ENCODE results near the gene ENSA. TPM values are rescaled to one million over a fixed set of nuclear protein-coding genes. Genes with fewer than 3 reads are reported as not detected.
A peak's percentile ranks its signal among the peaks of the same experiment; 100 is the strongest.
"Not testable (repeated sequence)": the region's sequence is repeated elsewhere in the genome, so short reads cannot be mapped to it uniquely, and the experiment has no call there.

Gene ENSA
- total RNA-seq, 2 donors from 2014 or later: 152 to 173 TPM

DNA sequence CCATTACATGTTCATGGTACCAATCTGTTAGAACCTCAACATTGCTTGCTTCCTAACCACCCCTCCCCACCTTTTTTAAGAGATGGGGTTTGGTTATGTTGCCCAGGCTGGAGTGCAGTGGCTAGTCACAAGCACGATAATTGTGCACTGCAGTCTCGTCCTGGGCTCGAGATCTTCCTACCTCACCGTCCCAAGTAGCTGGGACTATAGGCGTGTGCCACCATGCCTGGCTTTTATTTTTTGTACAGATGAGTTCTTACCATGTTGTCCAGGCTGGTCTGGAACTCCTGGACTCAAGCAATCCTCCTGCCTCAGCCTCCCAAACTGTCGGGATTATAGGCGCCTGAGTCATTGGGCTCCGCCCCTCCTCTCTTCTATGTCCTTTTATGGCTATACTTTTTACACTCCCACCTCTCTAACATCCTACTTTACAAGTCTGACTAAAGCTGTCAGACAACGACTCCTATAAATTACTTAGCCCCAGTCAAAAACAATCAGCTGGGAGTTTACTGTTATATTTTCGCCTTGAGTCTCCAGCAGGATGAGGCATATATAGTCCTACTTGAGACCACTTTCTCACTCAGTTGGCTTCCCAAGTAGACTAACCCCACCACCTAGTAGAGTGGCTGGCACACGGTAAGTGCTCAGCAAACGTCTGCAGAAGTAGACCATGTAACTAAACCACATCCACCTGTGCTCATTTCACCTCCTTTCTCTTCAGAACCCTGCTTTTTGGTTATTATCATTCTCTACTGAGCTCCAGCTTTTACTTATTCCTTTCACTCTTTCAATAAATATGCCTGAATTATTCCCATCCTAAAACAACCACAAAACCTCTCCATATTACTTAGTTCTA lies 13.8 kb downstream of the ENSA start:
- no peaks in the 10 kb centered on the region for H3K27me3 Mint-ChIP-seq
- ATAC-seq (no peak), DNase-seq (no peak)
- peaks cover 2% of the 10 kb centered on the region for H3K36me3 Mint-ChIP-seq (ENCODE audit: low read depth)
- peak overlapping the region; percentile 54 for H3K4me3 Mint-ChIP-seq
- no peaks in the 10 kb centered on the region for H3K9me3 ChIP-seq (ENCODE audit: control insufficient read depth, low read length, poor library complexity, severe bottlenecking)
- H3K4me1 Mint-ChIP-seq: peaks cover 58% of the 10 kb centered on the region
- peak overlapping the region; percentile 93 for H3K27ac Mint-ChIP-seq

DNA sequence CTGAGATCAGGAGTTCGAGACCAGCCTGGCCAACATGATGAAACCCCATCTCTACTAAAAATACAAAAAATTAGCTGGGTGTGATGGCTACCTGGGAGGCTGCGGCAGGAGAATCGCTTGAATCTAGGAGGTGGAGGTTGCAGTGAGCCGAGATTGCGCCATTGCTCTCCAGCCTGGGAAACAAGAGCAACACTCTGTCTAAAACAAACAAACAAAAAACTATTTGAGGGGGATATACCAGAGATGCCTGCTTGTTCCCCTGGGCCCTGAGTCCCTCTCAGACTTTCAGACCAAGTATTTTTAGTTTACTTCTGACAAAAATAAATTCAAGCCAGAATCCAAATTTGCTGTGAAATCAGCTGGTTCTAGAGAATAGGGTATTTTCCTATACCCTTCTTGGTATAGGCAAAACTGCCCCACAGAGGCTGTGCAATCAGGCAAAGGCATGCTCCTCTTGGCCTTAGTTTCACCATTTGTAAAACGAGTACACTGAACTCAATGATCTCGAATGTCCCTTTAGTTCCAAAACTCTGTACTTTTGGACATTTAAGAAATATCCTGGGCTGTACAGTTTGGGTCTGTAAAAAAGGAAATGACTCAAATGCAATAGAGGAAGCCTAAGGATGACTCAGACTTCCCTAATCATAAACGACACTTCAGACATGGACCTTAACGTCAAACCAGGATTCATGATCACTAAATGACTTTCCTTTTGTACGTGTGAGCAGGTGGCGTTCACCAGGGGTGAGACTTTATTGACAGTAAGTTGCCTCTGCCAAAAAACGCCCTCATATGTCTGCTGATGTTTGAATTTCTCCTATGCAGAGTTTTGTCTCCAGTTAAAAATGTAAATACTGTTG lies 16.1 kb downstream of the ENSA start:
- Mint-ChIP-seq H3K4me1 (peaks cover 47% of the 10 kb centered on the region), H3K27me3 (no peaks in the 10 kb centered on the region), H3K4me3 (peak overlapping the region; percentile 75), H3K27ac (peak overlapping the region; percentile 99), H3K36me3 (ENCODE audit: low read depth) (no peaks in the 10 kb centered on the region)
- DNase-seq (peak in 1 of 3 donors; percentile 38), ATAC-seq (peak; percentile 15)
- H3K9me3 ChIP-seq (ENCODE audit: control insufficient read depth, low read length, poor library complexity, severe bottlenecking): no peaks in the 10 kb centered on the region

DNA sequence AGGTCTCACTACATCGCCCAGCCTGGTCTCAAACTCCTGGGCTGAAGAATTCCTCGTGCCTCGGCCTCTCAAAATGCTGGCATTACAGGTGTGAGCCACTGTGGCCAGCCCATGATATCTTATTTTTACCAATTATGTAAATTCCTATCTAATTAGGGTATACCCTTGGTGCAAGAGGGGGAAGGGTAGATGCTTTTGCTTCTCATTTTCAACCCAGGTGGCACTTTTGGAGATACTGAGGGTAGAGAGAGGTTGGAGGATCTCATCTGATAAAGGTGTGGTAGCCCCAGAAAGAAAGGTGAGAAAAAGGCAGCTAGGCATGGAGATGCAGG lies 17.4 kb downstream of the ENSA start:
- Mint-ChIP-seq H3K27ac (peak overlapping the region; percentile 99), H3K4me1 (peaks cover 45% of the 10 kb centered on the region), H3K27me3 (no peaks in the 10 kb centered on the region), H3K36me3 (ENCODE audit: low read depth) (no peaks in the 10 kb centered on the region), H3K4me3 (peak overlapping the region; percentile 59)
- ATAC-seq (no peak), DNase-seq (no peak)
- H3K9me3 ChIP-seq (ENCODE audit: control insufficient read depth, low read length, poor library complexity, severe bottlenecking): no peaks in the 10 kb centered on the region

DNA sequence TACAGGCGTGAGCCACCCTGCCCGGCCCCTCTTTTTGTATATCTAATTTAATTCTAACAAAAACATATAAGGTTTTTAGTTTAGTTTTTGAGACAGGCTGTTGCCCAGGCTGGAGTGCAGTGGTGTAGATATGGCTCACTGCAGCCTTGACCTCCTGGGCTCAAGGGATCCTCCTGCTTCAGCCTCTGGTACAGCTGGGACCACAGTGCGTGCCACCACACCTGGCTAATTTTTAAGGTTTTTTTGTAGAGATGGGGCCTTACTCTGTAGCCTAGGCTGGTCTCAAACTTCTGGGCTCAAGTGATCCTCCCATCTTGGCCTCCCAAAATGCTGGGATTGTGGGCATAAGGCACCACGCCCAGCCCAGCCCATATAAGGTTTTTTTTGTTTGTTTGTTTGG lies 18.8 kb downstream of the ENSA start:
- no peak overlapping the region for H3K4me3 Mint-ChIP-seq
- H3K27me3 Mint-ChIP-seq: no peaks in the 10 kb centered on the region
- DNase-seq: no peak
- ATAC-seq: no peak
- peaks cover 34% of the 10 kb centered on the region for H3K4me1 Mint-ChIP-seq
- peak overlapping the region; percentile 99 for H3K27ac Mint-ChIP-seq
- H3K36me3 Mint-ChIP-seq (ENCODE audit: low read depth): no peaks in the 10 kb centered on the region
- H3K9me3 ChIP-seq (ENCODE audit: control insufficient read depth, low read length, poor library complexity, severe bottlenecking): no peaks in the 10 kb centered on the region

DNA sequence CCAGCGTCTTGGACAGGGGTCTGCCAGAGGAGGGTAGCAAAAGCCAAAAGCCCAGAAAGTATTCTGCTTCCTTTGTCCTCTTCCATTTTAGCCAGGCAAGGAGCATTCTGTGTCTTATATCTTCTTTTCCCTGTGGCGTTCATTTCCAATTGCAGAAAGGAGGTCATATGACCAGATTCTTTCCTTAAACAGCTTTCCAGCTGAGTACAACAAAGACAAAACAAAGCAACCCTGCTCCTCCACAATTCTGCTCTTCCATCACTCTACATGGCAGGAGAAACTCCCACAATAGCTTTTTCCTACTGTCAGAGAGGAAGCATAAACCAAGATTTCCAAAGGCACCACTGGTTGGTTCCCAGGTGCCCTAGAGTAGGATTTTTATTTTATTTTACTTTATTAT lies 19.7 kb downstream of the ENSA start:
- DNase-seq (no peak), ATAC-seq (no peak)
- no peak overlapping the region for H3K4me3 Mint-ChIP-seq
- H3K36me3 Mint-ChIP-seq (ENCODE audit: low read depth): no peaks in the 10 kb centered on the region
- H3K27me3 Mint-ChIP-seq: no peaks in the 10 kb centered on the region
- peak overlapping the region; percentile 99 for H3K27ac Mint-ChIP-seq
- H3K4me1 Mint-ChIP-seq: peaks cover 26% of the 10 kb centered on the region
- no peaks in the 10 kb centered on the region for H3K9me3 ChIP-seq (ENCODE audit: control insufficient read depth, low read length, poor library complexity, severe bottlenecking)

DNA sequence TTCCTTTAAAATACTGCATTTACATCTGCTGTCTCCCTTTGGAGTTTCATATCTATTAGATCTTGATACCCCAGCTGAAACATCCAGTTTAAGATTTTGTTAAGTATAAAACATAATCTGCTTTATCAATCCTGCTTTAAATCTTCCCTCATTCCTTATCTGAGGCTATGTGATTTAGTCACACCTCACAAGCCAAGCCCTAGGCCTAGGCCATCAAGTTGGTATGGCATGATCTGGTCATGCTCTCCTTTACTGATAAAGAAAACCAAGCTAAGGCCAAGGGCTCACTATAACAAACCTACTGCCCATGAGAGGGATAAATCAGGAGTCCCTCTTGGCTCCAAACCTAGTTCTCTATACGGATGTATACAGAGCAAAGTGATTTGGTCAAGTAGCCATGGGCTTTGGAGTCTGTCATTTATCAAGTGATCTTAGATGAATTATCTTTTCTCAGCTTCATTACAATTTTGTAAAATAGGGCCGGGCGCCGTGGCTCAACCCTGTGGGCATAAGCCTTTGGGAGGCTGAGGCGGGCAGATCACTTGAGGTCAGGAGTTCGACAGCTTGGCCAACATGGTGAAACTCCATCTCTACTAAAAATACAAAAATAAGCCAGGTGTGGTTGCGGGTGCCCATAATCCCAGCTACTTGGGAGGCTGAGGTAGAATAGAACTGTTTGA lies 22.8 kb downstream of the ENSA start:
- H3K27ac Mint-ChIP-seq: no peak overlapping the region
- no peak overlapping the region for H3K4me3 Mint-ChIP-seq
- DNase-seq (no peak), ATAC-seq (no peak)
- H3K36me3 Mint-ChIP-seq (ENCODE audit: low read depth): no peaks in the 10 kb centered on the region
- no peaks in the 10 kb centered on the region for H3K9me3 ChIP-seq (ENCODE audit: control insufficient read depth, low read length, poor library complexity, severe bottlenecking)
- H3K4me1 Mint-ChIP-seq: peaks cover 19% of the 10 kb centered on the region
- H3K27me3 Mint-ChIP-seq: no peaks in the 10 kb centered on the region

DNA sequence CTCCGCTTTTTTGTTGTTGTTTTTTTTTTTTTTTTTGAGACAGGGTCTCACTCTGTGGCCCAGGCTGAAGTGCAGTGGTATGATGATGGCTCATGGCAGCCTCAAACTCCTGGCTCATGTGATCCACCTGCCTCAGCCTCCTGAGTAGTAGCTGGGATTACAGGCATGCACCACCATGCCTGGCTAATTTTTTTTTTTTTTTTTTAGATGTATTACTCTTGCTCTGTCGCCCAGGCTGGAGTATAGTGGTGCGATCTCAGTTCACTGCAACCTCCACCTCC lies 24.0 kb downstream of the ENSA start:
- ATAC-seq; H3K9me3 ChIP-seq (ENCODE audit: control insufficient read depth, low read length, poor library complexity, severe bottlenecking); DNase-seq; H3K4me3 Mint-ChIP-seq; H3K27me3 Mint-ChIP-seq; H3K36me3 Mint-ChIP-seq (ENCODE audit: low read depth): not testable (repeated sequence)
- Mint-ChIP-seq H3K27ac (peak overlapping the region; percentile 62), H3K4me1 (peaks cover 12% of the 10 kb centered on the region)

DNA sequence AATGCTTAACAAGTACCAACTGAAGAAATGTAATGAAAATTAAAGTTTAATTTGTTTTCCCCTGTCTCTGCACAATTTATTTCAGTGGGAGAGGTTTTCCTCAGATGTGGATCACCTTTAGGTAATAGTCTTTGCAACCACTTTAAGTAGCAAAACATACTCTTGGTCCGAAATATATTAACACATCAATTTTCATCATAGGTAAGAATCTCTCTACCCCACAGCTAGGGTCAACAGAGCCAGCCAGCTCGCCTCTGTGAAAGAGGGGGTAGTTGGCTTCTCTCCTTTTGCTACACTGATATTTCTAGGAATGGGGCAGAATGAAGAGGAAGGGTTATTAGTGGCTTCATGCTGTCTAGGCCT lies 25.2 kb downstream of the ENSA start:
- no peak for ATAC-seq
- H3K27ac Mint-ChIP-seq: peak overlapping the region; percentile 27
- no peak overlapping the region for H3K4me3 Mint-ChIP-seq
- H3K9me3 ChIP-seq (ENCODE audit: control insufficient read depth, low read length, poor library complexity, severe bottlenecking): no peaks in the 10 kb centered on the region
- peaks cover 9% of the 10 kb centered on the region for H3K4me1 Mint-ChIP-seq
- no peaks in the 10 kb centered on the region for H3K27me3 Mint-ChIP-seq
- DNase-seq: no peak
- peaks cover 2% of the 10 kb centered on the region for H3K36me3 Mint-ChIP-seq (ENCODE audit: low read depth)

DNA sequence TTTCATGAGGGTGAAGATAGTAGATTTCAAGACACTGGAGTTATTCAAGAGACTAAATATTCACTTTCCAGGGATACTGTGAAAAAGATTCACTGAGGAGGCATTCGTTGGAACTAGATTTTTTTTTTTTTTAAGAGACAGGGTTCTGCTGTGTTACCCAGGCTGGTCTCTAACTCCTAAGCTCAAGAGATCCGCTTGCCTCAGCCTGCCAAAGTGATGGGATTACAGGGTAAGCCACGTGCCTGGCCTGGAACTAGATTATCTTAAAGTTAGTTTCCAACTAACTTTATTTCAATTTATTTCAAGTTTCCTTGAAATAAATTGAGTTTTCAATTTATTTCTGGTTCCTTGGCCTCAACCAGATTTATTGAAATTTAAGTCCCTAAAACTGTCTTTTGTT lies 25.7 kb downstream of the ENSA start:
- Mint-ChIP-seq H3K4me3 (no peak overlapping the region), H3K36me3 (ENCODE audit: low read depth) (peaks cover 2% of the 10 kb centered on the region), H3K27ac (peak overlapping the region; percentile 27), H3K4me1 (peaks cover 9% of the 10 kb centered on the region), H3K27me3 (no peaks in the 10 kb centered on the region)
- DNase-seq (no peak), ATAC-seq (no peak)
- H3K9me3 ChIP-seq (ENCODE audit: control insufficient read depth, low read length, poor library complexity, severe bottlenecking): no peaks in the 10 kb centered on the region

DNA sequence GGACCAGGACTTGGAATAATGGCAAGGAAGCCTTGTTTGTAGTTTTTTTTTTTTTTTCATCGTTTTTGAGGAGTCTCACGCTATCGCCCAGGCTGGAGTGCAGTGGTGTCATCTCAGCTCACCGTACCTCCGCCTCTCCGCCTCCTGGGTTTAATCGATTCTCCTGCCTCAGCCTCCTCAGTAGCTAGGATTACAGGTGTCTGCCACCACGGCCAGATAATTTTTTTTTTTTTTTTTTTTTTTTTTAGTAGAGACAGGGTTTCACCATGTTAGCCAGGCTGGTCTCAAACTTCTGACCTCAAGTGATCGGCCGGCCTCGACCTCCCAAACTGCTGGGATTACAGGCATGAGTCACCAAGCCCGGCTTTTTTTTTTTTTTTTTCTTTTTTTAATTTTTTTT lies 27.0 kb downstream of the ENSA start:
- not testable (repeated sequence) for H3K27ac Mint-ChIP-seq; H3K36me3 Mint-ChIP-seq (ENCODE audit: low read depth); H3K9me3 ChIP-seq (ENCODE audit: control insufficient read depth, low read length, poor library complexity, severe bottlenecking); H3K4me1 Mint-ChIP-seq; H3K27me3 Mint-ChIP-seq; DNase-seq; H3K4me3 Mint-ChIP-seq; ATAC-seq

DNA sequence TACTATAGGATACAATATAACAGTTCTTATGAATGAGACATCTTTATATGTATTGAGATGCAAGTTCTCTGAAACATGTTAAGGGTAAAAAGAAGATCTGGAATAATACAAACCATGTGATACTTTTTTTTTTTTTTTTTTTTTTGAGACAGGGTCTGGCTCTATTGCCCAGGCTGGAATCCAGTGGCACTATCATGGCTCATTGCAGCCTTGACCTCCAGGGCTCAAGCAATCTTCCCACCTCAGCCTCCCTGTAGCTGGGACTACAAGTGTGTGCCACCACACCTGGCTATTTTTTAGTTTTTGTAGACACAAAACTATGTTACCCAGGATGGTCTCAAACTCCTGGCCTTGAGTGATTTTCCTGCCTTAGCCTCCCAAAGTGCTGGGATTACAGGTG lies 27.9 kb downstream of the ENSA start:
- H3K27me3 Mint-ChIP-seq: no peaks in the 10 kb centered on the region
- peaks cover 16% of the 10 kb centered on the region for H3K4me1 Mint-ChIP-seq
- no peaks in the 10 kb centered on the region for H3K9me3 ChIP-seq (ENCODE audit: control insufficient read depth, low read length, poor library complexity, severe bottlenecking)
- DNase-seq (no peak), ATAC-seq (no peak)
- peaks cover 2% of the 10 kb centered on the region for H3K36me3 Mint-ChIP-seq (ENCODE audit: low read depth)
- H3K27ac Mint-ChIP-seq: no peak overlapping the region
- no peak overlapping the region for H3K4me3 Mint-ChIP-seq

DNA sequence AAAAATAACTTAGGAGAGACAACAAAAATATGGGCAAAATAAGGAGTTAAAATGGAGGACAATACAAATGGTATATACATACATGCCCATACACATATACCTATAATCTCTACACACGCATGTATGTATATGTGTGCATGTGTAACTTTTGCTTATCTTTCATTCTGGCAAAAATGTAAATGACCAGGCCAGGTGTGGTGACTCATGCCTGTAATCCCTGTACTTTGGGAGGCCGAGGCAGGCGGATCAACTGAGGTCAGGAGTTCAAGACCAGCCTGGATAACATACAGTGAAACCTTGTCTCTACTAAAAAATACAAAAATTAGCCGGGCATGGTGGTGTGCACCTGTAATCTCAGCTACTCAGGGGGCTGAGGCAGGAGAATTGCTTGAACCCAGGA lies 31.1 kb downstream of the ENSA start:
- peaks cover 23% of the 10 kb centered on the region for H3K4me1 Mint-ChIP-seq
- H3K36me3 Mint-ChIP-seq (ENCODE audit: low read depth); ATAC-seq: not testable (repeated sequence)

DNA sequence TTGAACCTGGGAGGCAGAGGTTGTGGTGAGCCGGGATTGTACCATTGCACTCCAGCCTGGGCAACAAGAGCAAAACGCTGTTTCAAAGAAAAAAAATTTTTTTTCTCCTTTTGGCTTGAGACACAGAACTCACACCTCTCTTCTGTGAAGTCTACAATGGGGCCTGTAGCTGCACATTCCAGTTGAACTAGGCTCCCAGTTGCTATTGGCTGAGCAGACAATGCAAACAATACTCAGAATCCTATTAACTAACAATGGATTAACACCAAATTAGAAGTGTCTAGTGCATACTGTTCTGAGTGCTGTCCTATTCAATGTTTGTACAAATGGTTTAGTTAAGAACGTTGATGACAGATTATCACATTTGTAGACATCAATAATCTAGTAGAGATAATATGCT lies 32.4 kb downstream of the ENSA start:
- H3K27ac Mint-ChIP-seq: peak overlapping the region; percentile 95
- H3K27me3 Mint-ChIP-seq: no peaks in the 10 kb centered on the region
- H3K4me3 Mint-ChIP-seq: peak overlapping the region; percentile 39
- H3K9me3 ChIP-seq (ENCODE audit: control insufficient read depth, low read length, poor library complexity, severe bottlenecking): no peaks in the 10 kb centered on the region
- H3K36me3 Mint-ChIP-seq (ENCODE audit: low read depth): peaks cover 2% of the 10 kb centered on the region
- H3K4me1 Mint-ChIP-seq: peaks cover 24% of the 10 kb centered on the region
- no peak for DNase-seq
- no peak for ATAC-seq

More for the DNA sequence above, 31.1 kb downstream of the ENSA start:
- not testable (repeated sequence) for H3K4me3 Mint-ChIP-seq; H3K9me3 ChIP-seq (ENCODE audit: control insufficient read depth, low read length, poor library complexity, severe bottlenecking); DNase-seq; H3K27me3 Mint-ChIP-seq
- peak overlapping the region; percentile 95 for H3K27ac Mint-ChIP-seq

Data from T-helper 17 cell (primary cell).